HepG2 (cell line): ENCODE results near the gene CATSPERE. TPM values are rescaled to one million over a fixed set of nuclear protein-coding genes. Genes with fewer than 3 reads are reported as not detected.

Experiments
- ATF7 ChIP-seq, 2 experiments: fragments of 450-650 bp in 1 of 2; sonication (generic) in 1 of 2; formaldehyde crosslinking in 1 of 2; IDR thresholded peaks; 2 replicates each; pipeline versions ENCODE4 v1.4.0 to v1.6.1; 2016 to 2020; ENCODE audit warnings: antibody characterized with exemption in 1 of 2, mild to moderate bottlenecking in 1 of 2, missing genetic modification reagents in 1 of 2
- HNF4G ChIP-seq, 2 experiments: sonication (generic) in 1 of 2; formaldehyde crosslinking in 1 of 2; IDR thresholded peaks; 2 replicates each; pipeline versions ENCODE4 v1.4.0 to v1.6.1; 2011 to 2020; ENCODE audit warnings: borderline replicate concordance in 2 of 2, low read depth in 2 of 2, mild to moderate bottlenecking in 2 of 2, low read length in 1 of 2, missing genetic modification reagents in 1 of 2, moderate library complexity in 1 of 2
- HOXA9 ChIP-seq: sonication (generic); formaldehyde crosslinking; IDR thresholded peaks from 2 replicates; pipeline ENCODE4 v1.8.1; 2022; ENCODE audit warnings: missing genetic modification reagents, mild to moderate bottlenecking, moderate library complexity, borderline replicate concordance
- NFRKB ChIP-seq: fragments of 450-650 bp; IDR thresholded peaks from 2 replicates; pipeline ENCODE4 v1.6.1; 2017
- NR2F1 ChIP-seq, 2 experiments: fragments of 450-650 bp in 1 of 2; formaldehyde crosslinking in 1 of 2; IDR thresholded peaks; 2 replicates each; pipeline versions ENCODE4 v1.5.0 to v1.6.1; 2016 to 2020; ENCODE audit warnings: mild to moderate bottlenecking in 1 of 2, missing compliant biosample characterization in 1 of 2, missing genetic modification reagents in 1 of 2, moderate library complexity in 1 of 2
- PPARG ChIP-seq: conservative IDR thresholded peaks from 2 replicates; pipeline ENCODE4 v1.6.1; 2016; ENCODE audit warnings: missing biosample characterization, missing genetic modification reagents
- SALL1 ChIP-seq: sonication (generic); formaldehyde crosslinking; IDR thresholded peaks from 2 replicates; pipeline ENCODE4 v1.8.0; 2022; ENCODE audit warnings: mild to moderate bottlenecking, missing genetic modification reagents
- SMAD9 ChIP-seq: sonication (generic); formaldehyde crosslinking; IDR thresholded peaks from 2 replicates; pipeline ENCODE4 v1.5.1; 2020; ENCODE audit warnings: mild to moderate bottlenecking, missing genetic modification reagents
- SP140L ChIP-seq: sonication (generic); formaldehyde crosslinking; IDR thresholded peaks from 2 replicates; pipeline ENCODE4 v1.4.0; 2020; ENCODE audit warnings: missing genetic modification reagents, borderline replicate concordance
- U2AF1 ChIP-seq: fragments of 200-400 bp; formaldehyde crosslinking; optimal IDR thresholded peaks from 2 replicates; pipeline ENCODE3; 2017; ENCODE audit warnings: mild to moderate bottlenecking, low read depth, low read length
- ZNF124 ChIP-seq: sonication (generic); formaldehyde crosslinking; IDR thresholded peaks from 2 replicates; pipeline ENCODE4 v1.4.0; 2020; ENCODE audit warnings: missing genetic modification reagents
- ZNF234 ChIP-seq: sonication (generic); formaldehyde crosslinking; conservative IDR thresholded peaks from 2 replicates; pipeline ENCODE4 v1.5.1; 2020; ENCODE audit warnings: mild to moderate bottlenecking, missing genetic modification reagents
- ZNF484 ChIP-seq: sonication (generic); formaldehyde crosslinking; IDR thresholded peaks from 2 replicates; pipeline ENCODE4 v1.5.1; 2020; ENCODE audit warnings: mild to moderate bottlenecking, low read depth, missing genetic modification reagents, borderline replicate concordance
- ZNF572 ChIP-seq: sonication (generic); formaldehyde crosslinking; IDR thresholded peaks from 2 replicates; pipeline ENCODE4 v1.5.1; 2020; ENCODE audit warnings: mild to moderate bottlenecking, missing genetic modification reagents
- ZNF766 ChIP-seq: sonication (generic); formaldehyde crosslinking; IDR thresholded peaks from 2 replicates; pipeline ENCODE4 v1.5.0; 2020; ENCODE audit warnings: missing genetic modification reagents, borderline replicate concordance
- polyA plus RNA-seq, 8 experiments: library from polyadenylated mRNA; depleted of rRNA in 3 of 8; stranded (reverse) in 7 of 8; unstranded in 1 of 8; fragments of >200 nt; fragmentation: Illumina TruSeq in 4 of 8; extraction: Trizol in 4 of 8; gene quantifications; 2 replicates each; pipeline versions ENCODE4 v1.2.1 to v1.2.3, GENCODE V29; 2011 to 2016; ENCODE audit warnings: low read depth in 4 of 8, missing spikeins in 1 of 8, mixed read lengths in 1 of 8; ENCODE audit not compliant: insufficient read depth in 1 of 8
- total RNA-seq, 5 experiments: library from RNA; depleted of rRNA; stranded (reverse); fragments of >200 nt; fragmentation: Illumina TruSeq; extraction: Trizol; gene quantifications; 2 replicates each; pipeline ENCODE4 v1.2.3, GENCODE V29; 2016; ENCODE audit warnings: low read depth in 1 of 5
- TF ChIP-seq, protein P1 (sequence below): sonication (generic); formaldehyde crosslinking; IDR thresholded peaks from one replicate; pipeline ENCODE4 v1.5.1; 2020; ENCODE audit warnings: mild to moderate bottlenecking, missing genetic modification reagents; ENCODE audit errors: not compliant biosample characterization
- TF ChIP-seq, protein P2 (sequence below): sonication (generic); formaldehyde crosslinking; IDR thresholded peaks from 2 replicates; pipeline ENCODE4 v1.4.0; 2020; ENCODE audit warnings: mild to moderate bottlenecking, missing genetic modification reagents, borderline replicate concordance

CATSPERE gene
- total and polyA plus RNA-seq, 2 of the 13 experiments (the other 11 are each of a cell fraction or from before 2014, with no cell fraction given): 0.34 to 0.51 TPM

DNA sequence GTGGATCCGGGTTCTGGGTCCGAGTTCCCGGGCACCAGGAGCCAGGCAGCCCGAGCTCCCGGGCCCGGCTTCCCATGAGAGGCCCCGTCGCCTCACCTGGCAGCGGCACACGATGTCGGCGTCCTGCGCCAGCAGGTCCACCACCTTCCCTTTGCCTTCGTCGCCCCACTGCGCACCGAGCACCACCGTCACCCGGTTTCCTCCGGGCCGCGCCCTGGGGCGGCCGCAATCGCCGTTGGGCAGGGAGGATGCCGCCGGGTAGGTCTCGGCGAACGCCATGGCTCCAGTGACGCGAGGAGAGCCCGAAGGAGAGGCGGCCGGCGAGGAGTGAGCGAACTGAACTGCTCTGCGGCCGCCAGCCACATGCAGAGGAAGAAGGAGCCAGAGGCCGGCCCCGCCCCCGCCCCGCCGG is 9.5 kb upstream of the CATSPERE start, which contains the start of gene ADSS2 (continued):
- no peak for TF ChIP-seq SP140L (CRISPR knock-in tag)
- no peak for TF ChIP-seq NR2F1 (CRISPR knock-in tag; IDR thresholded peaks at IDR 0.05)
- TF ChIP-seq, protein P1, sequence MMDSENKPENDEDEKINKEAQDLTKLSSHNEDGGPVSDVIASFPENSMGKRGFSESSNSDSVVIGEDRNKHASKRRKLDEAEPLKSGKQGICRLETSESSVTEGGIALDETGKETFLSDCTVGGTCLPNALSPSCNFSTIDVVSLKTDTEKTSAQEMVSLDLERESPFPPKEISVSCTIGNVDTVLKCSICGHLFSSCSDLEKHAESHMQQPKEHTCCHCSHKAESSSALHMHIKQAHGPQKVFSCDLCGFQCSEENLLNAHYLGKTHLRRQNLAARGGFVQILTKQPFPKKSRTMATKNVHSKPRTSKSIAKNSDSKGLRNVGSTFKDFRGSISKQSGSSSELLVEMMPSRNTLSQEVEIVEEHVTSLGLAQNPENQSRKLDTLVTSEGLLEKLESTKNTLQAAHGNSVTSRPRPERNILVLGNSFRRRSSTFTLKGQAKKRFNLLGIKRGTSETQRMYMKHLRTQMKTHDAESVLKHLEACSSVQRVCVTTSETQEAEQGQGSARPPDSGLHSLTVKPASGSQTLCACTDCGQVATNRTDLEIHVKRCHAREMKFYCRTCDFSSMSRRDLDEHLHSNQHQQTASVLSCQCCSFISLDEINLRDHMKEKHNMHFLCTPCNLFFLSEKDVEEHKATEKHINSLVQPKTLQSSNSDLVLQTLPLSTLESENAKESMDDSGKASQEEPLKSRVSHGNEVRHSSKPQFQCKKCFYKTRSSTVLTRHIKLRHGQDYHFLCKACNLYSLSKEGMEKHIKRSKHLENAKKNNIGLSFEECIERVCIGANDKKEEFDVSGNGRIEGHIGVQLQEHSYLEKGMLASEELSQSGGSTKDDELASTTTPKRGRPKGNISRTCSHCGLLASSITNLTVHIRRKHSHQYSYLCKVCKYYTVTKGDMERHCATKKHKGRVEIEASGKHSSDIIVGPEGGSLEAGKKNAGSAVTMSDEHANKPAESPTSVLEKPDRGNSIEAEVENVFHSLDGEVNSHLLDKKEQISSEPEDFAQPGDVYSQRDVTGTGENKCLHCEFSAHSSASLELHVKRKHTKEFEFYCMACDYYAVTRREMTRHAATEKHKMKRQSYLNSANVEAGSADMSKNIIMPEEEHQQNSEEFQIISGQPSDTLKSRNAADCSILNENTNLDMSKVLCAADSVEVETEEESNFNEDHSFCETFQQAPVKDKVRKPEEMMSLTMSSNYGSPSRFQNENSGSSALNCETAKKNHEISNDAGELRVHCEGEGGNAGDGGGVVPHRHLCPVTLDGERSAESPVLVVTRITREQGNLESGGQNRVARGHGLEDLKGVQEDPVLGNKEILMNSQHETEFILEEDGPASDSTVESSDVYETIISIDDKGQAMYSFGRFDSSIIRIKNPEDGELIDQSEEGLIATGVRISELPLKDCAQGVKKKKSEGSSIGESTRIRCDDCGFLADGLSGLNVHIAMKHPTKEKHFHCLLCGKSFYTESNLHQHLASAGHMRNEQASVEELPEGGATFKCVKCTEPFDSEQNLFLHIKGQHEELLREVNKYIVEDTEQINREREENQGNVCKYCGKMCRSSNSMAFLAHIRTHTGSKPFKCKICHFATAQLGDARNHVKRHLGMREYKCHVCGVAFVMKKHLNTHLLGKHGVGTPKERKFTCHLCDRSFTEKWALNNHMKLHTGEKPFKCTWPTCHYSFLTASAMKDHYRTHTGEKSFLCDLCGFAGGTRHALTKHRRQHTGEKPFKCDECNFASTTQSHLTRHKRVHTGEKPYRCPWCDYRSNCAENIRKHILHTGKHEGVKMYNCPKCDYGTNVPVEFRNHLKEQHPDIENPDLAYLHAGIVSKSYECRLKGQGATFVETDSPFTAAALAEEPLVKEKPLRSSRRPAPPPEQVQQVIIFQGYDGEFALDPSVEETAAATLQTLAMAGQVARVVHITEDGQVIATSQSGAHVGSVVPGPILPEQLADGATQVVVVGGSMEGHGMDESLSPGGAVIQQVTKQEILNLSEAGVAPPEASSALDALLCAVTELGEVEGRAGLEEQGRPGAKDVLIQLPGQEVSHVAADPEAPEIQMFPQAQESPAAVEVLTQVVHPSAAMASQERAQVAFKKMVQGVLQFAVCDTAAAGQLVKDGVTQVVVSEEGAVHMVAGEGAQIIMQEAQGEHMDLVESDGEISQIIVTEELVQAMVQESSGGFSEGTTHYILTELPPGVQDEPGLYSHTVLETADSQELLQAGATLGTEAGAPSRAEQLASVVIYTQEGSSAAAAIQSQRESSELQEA (CRISPR knock-in tag): no peak
- TF ChIP-seq PPARG (CRISPR knock-in tag): no peak
- TF ChIP-seq ZNF484 (CRISPR knock-in tag): no peak
- no peak for TF ChIP-seq ZNF572 (CRISPR knock-in tag)
- no peak; the same call in 1 of the 2 replicates for TF ChIP-seq ZNF766 (CRISPR knock-in tag)
- no peak for TF ChIP-seq ZNF124 (CRISPR knock-in tag)
- TF ChIP-seq ATF7 (IDR thresholded peaks at IDR 0.05): no peak
- TF ChIP-seq ATF7 (CRISPR knock-in tag; IDR thresholded peaks at IDR 0.05): no peak
- no peak for TF ChIP-seq U2AF1
- TF ChIP-seq HOXA9 (CRISPR knock-in tag): peak; percentile 80; the same call in 1 of the 2 replicates
- TF ChIP-seq SMAD9 (CRISPR knock-in tag): no peak
- TF ChIP-seq HNF4G (IDR thresholded peaks at IDR 0.05; ENCODE audit: borderline replicate concordance, low read depth, low read length): no peak
- TF ChIP-seq HNF4G (CRISPR knock-in tag; IDR thresholded peaks at IDR 0.05; ENCODE audit: borderline replicate concordance, low read depth): no peak
- TF ChIP-seq, protein P2, sequence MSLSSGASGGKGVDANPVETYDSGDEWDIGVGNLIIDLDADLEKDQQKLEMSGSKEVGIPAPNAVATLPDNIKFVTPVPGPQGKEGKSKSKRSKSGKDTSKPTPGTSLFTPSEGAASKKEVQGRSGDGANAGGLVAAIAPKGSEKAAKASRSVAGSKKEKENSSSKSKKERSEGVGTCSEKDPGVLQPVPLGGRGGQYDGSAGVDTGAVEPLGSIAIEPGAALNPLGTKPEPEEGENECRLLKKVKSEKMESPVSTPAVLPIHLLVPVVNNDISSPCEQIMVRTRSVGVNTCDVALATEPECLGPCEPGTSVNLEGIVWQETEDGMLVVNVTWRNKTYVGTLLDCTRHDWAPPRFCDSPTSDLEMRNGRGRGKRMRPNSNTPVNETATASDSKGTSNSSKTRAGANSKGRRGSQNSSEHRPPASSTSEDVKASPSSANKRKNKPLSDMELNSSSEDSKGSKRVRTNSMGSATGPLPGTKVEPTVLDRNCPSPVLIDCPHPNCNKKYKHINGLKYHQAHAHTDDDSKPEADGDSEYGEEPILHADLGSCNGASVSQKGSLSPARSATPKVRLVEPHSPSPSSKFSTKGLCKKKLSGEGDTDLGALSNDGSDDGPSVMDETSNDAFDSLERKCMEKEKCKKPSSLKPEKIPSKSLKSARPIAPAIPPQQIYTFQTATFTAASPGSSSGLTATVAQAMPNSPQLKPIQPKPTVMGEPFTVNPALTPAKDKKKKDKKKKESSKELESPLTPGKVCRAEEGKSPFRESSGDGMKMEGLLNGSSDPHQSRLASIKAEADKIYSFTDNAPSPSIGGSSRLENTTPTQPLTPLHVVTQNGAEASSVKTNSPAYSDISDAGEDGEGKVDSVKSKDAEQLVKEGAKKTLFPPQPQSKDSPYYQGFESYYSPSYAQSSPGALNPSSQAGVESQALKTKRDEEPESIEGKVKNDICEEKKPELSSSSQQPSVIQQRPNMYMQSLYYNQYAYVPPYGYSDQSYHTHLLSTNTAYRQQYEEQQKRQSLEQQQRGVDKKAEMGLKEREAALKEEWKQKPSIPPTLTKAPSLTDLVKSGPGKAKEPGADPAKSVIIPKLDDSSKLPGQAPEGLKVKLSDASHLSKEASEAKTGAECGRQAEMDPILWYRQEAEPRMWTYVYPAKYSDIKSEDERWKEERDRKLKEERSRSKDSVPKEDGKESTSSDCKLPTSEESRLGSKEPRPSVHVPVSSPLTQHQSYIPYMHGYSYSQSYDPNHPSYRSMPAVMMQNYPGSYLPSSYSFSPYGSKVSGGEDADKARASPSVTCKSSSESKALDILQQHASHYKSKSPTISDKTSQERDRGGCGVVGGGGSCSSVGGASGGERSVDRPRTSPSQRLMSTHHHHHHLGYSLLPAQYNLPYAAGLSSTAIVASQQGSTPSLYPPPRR (CRISPR knock-in tag): no peak
- TF ChIP-seq NFRKB: no peak
- TF ChIP-seq ZNF234 (CRISPR knock-in tag): no peak
- TF ChIP-seq SALL1: no peak; the same call in 1 of the 2 replicates
